Astrocyte (in vitro differentiated cells and primary cell): Measurements from ENCODE around the gene TMEM119. TPM values are rescaled to one million over a fixed set of nuclear protein-coding genes. Genes with fewer than 3 reads are reported as not detected.
A peak's percentile ranks its signal among the peaks of the same experiment; 100 is the strongest.

Experiments used
- DNase-seq: peaks from one replicate; pipeline ENCODE4 v3.0.0-alpha.2; 2010; ENCODE audit warnings: low read depth
- FAIRE-seq: peaks from 2 replicates; lab custom pipeline; 2011; peaks lifted over from hg19 to GRCh38; lab: Jason Lieb, UNC
- H2AFZ ChIP-seq: 2 replicates; pipeline ENCODE4 v1.6.0; 2012; ENCODE audit warnings: low read depth, low read length, inconsistent platforms
- H3K27ac ChIP-seq: 2 replicates; pipeline ENCODE4 v1.5.1; 2011; ENCODE audit warnings: low read depth, low read length, inconsistent platforms
- H3K27me3 ChIP-seq: 2 replicates; pipeline ENCODE4 v1.6.0; 2011; ENCODE audit warnings: low read length, inconsistent platforms; ENCODE audit not compliant: insufficient read depth
- H3K36me3 ChIP-seq: 2 replicates; pipeline ENCODE4 v1.5.1; 2011; ENCODE audit warnings: low read length, inconsistent platforms; ENCODE audit not compliant: insufficient read depth
- H3K4me1 ChIP-seq: 2 replicates; pipeline ENCODE4 v1.5.1; 2011; ENCODE audit warnings: low read length, inconsistent platforms; ENCODE audit not compliant: insufficient read depth
- H3K4me2 ChIP-seq: 2 replicates; pipeline ENCODE4 v1.6.0; 2012; ENCODE audit warnings: low read length, inconsistent platforms
- H3K4me3 ChIP-seq: 2 replicates; pipeline ENCODE4 v1.5.1; 2011; ENCODE audit warnings: low read depth, mild to moderate bottlenecking, low read length, inconsistent platforms; ENCODE audit not compliant: insufficient read depth
- H3K79me2 ChIP-seq: 2 replicates; pipeline ENCODE4 v1.6.0; 2012; ENCODE audit warnings: mild to moderate bottlenecking, low read length, inconsistent platforms; ENCODE audit not compliant: insufficient read depth
- H3K9ac ChIP-seq: 2 replicates; pipeline ENCODE4 v1.6.0; 2012; ENCODE audit warnings: mild to moderate bottlenecking, low read length, inconsistent platforms
- H3K9me3 ChIP-seq: 2 replicates; pipeline ENCODE4 v1.5.1; 2012; ENCODE audit warnings: low read depth, mild to moderate bottlenecking, low read length, inconsistent platforms; ENCODE audit not compliant: insufficient read depth
- H4K20me1 ChIP-seq: 2 replicates; pipeline ENCODE4 v1.6.0; 2012; ENCODE audit warnings: low read length, inconsistent platforms; ENCODE audit not compliant: insufficient read depth
- H3K27ac Mint-ChIP-seq: one replicate; pipeline ENCODE4 v1.8.0; 2021; ENCODE audit warnings: mild to moderate bottlenecking, mixed read lengths; ENCODE audit not compliant: unreplicated experiment
- H3K27me3 Mint-ChIP-seq: one replicate; pipeline ENCODE4 v1.8.0; 2021; ENCODE audit warnings: low read depth, mixed read lengths; ENCODE audit not compliant: unreplicated experiment
- H3K36me3 Mint-ChIP-seq: one replicate; pipeline ENCODE4 v1.8.0; 2021; ENCODE audit warnings: low read depth, mixed read lengths; ENCODE audit not compliant: unreplicated experiment
- H3K4me1 Mint-ChIP-seq: one replicate; pipeline ENCODE4 v1.8.0; 2021; ENCODE audit warnings: low read depth, mixed read lengths; ENCODE audit not compliant: unreplicated experiment
- H3K4me3 Mint-ChIP-seq: one replicate; pipeline ENCODE4 v1.8.0; 2021; ENCODE audit warnings: mild to moderate bottlenecking, moderate library complexity, mixed read lengths; ENCODE audit not compliant: unreplicated experiment
- H3K9me3 Mint-ChIP-seq: one replicate; pipeline ENCODE4 v1.8.0; 2021; ENCODE audit warnings: mild to moderate bottlenecking, mixed read lengths; ENCODE audit not compliant: unreplicated experiment
- EZH2 ChIP-seq: IDR thresholded peaks from 2 replicates; pipeline ENCODE4 v1.6.1; 2012; ENCODE audit warnings: mild to moderate bottlenecking, low read length, inconsistent platforms; ENCODE audit not compliant: insufficient read depth
- total RNA-seq: library from RNA; stranded (reverse); gene quantifications from 2 replicates; pipeline ENCODE4 v1.2.1, GENCODE V29; 2021
- TF ChIP-seq, protein P1 (sequence below): IDR thresholded peaks from 2 replicates; pipeline ENCODE4 v1.5.1; 2011; ENCODE audit warnings: low read depth, mild to moderate bottlenecking, inconsistent platforms, low read length, moderate library complexity; ENCODE audit not compliant: insufficient read depth

TMEM119 gene
- total RNA-seq, 1 donor from 2014 or later = 0.91 TPM

DNA sequence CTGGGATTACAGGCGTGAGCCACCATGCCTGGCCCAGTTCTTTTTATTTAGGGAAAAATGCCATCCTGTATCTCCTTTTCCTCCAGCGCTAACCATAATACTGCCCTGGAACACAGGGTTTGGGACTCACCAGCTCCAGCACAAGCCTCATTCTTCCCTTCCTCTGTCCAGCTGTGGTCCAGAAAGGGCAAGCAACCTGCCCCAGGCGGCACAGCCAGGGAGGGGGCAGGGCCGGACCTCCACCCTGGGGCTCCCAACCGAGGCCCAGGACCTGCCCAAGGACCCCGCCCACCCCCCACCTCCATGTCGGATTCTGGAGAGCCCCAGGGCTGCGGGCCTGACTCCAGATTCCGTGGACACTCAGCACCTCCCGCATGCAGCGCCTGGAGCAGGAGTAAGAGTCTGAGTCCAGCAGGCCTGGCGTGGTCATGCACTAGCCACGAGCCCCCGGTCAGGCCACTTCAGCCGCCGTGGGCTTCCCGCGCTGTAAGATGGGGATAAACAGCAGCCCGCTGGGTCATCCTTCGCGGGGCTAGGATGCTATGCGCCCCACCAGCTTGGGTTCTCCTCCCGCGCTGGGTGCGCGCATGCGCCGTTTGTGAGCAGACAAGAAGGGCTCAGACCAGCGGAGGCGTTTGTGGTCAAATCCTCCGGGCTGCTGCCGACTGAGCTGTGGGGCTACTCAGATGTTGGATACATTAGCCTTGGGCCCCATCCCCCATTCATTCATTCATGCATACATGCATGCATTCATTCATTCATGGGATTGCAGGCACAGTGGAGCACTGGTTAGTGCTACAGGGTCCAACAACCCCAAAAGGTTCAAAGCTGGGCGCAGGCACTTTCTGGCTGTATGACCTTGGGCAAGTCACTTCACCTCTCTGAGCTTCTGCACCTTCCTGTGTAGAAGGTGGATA lies 16.3 kb downstream of the TMEM119 start:
- no peak overlapping the region for H3K4me3 ChIP-seq
- no peak overlapping the region for H3K9ac ChIP-seq
- H3K27me3 ChIP-seq = no peaks in the 10 kb centered on the region
- no peak overlapping the region for H3K27ac ChIP-seq
- no peak overlapping the region for H3K27ac Mint-ChIP-seq
- DNase-seq (no peak), FAIRE-seq (no peak)
- TF ChIP-seq EZH2 = no peak
- TF ChIP-seq, protein P1, sequence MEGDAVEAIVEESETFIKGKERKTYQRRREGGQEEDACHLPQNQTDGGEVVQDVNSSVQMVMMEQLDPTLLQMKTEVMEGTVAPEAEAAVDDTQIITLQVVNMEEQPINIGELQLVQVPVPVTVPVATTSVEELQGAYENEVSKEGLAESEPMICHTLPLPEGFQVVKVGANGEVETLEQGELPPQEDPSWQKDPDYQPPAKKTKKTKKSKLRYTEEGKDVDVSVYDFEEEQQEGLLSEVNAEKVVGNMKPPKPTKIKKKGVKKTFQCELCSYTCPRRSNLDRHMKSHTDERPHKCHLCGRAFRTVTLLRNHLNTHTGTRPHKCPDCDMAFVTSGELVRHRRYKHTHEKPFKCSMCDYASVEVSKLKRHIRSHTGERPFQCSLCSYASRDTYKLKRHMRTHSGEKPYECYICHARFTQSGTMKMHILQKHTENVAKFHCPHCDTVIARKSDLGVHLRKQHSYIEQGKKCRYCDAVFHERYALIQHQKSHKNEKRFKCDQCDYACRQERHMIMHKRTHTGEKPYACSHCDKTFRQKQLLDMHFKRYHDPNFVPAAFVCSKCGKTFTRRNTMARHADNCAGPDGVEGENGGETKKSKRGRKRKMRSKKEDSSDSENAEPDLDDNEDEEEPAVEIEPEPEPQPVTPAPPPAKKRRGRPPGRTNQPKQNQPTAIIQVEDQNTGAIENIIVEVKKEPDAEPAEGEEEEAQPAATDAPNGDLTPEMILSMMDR = no peak
- no peaks in the 10 kb centered on the region for H3K27me3 Mint-ChIP-seq
- H3K4me1 ChIP-seq = peaks cover 5% of the 10 kb centered on the region
- H3K79me2 ChIP-seq = no peaks in the 10 kb centered on the region
- peaks cover 33% of the 10 kb centered on the region for H3K4me1 Mint-ChIP-seq
- no peaks in the 10 kb centered on the region for H3K36me3 Mint-ChIP-seq
- H3K9me3 ChIP-seq = no peaks in the 10 kb centered on the region
- no peaks in the 10 kb centered on the region for H4K20me1 ChIP-seq
- peaks cover 3% of the 10 kb centered on the region for H3K9me3 Mint-ChIP-seq
- no peak overlapping the region for H3K4me3 Mint-ChIP-seq
- H3K36me3 ChIP-seq = no peaks in the 10 kb centered on the region
- H2AFZ ChIP-seq = no peak overlapping the region
- no peak overlapping the region for H3K4me2 ChIP-seq

- H3K9me3 Mint-ChIP-seq = peaks cover 3% of the 10 kb centered on the region
- H3K4me2 ChIP-seq = no peak overlapping the region
- no peaks in the 10 kb centered on the region for H3K79me2 ChIP-seq
- H3K4me3 ChIP-seq = no peak overlapping the region
- no peak overlapping the region for H2AFZ ChIP-seq
- H3K9me3 ChIP-seq = no peaks in the 10 kb centered on the region
- H3K4me3 Mint-ChIP-seq = no peak overlapping the region
- peak overlapping the region; percentile 1 for H3K27ac Mint-ChIP-seq
- H3K9ac ChIP-seq = no peak overlapping the region
- no peaks in the 10 kb centered on the region for H3K27me3 ChIP-seq
- FAIRE-seq (no peak), DNase-seq (no peak)
- no peaks in the 10 kb centered on the region for H3K27me3 Mint-ChIP-seq
- peaks cover 5% of the 10 kb centered on the region for H3K4me1 ChIP-seq
- no peak for TF ChIP-seq EZH2
- TF ChIP-seq, protein P1 = no peak
- H3K36me3 ChIP-seq = no peaks in the 10 kb centered on the region
- H3K4me1 Mint-ChIP-seq = peaks cover 37% of the 10 kb centered on the region
- no peaks in the 10 kb centered on the region for H3K36me3 Mint-ChIP-seq
- no peak overlapping the region for H3K27ac ChIP-seq
- H4K20me1 ChIP-seq = no peaks in the 10 kb centered on the region
Measured at GRCh38 chr12:108580531-108580930, 17.4 kb downstream of the TMEM119 start.

GRCh38 chr12:108578813-108579212 lies 19.1 kb downstream of the TMEM119 start:
- no peak overlapping the region for H3K4me3 Mint-ChIP-seq

More at GRCh38 chr12:108578813-108579212, 19.1 kb downstream of the TMEM119 start:
- Histone ChIP-seq H3K9me3 (no peaks in the 10 kb centered on the region), H2AFZ (no peak overlapping the region), H3K27ac (no peak overlapping the region), H3K79me2 (no peaks in the 10 kb centered on the region), H3K4me3 (no peak overlapping the region), H3K4me1 (peaks cover 5% of the 10 kb centered on the region), H4K20me1 (no peaks in the 10 kb centered on the region), H3K9ac (no peak overlapping the region), H3K4me2 (no peak overlapping the region), H3K27me3 (no peaks in the 10 kb centered on the region), H3K36me3 (no peaks in the 10 kb centered on the region)
- peaks cover 6% of the 10 kb centered on the region for H3K9me3 Mint-ChIP-seq
- DNase-seq (no peak), FAIRE-seq (no peak)
- TF ChIP-seq, protein P1 = no peak
- TF ChIP-seq EZH2 = no peak
- H3K27me3 Mint-ChIP-seq = no peaks in the 10 kb centered on the region
- H3K27ac Mint-ChIP-seq = no peak overlapping the region
- H3K36me3 Mint-ChIP-seq = peaks cover 2% of the 10 kb centered on the region
- peaks cover 35% of the 10 kb centered on the region for H3K4me1 Mint-ChIP-seq
